HG03460 (cell line): Measurements from ENCODE around the gene SLC5A1.
"Not testable (repeated sequence)": the region's sequence is repeated elsewhere in the genome, so short reads cannot be mapped to it uniquely, and the experiment has no call there.

Experiments
- ATAC-seq: cut with Tn5 transposase; IDR thresholded peaks from one replicate; pipeline ENCODE4 v1.9.1; 2021; ENCODE audit not compliant: unreplicated experiment

SLC5A1 gene

GRCh38 chr22:32142600-32142999 is 99.5 kb downstream of the SLC5A1 start:
- ATAC-seq = no peak

GRCh38 chr22:32144496-32145274 is 101.6 kb downstream of the SLC5A1 start:
- ATAC-seq = no peak

GRCh38 chr22:32147128-32147527 is 104.1 kb downstream of the SLC5A1 start:
- not testable (repeated sequence) for ATAC-seq

GRCh38 chr22:32148372-32148771 is 105.3 kb downstream of the SLC5A1 start:
- not testable (repeated sequence) for ATAC-seq

GRCh38 chr22:32150647-32151046 is 107.6 kb downstream of the SLC5A1 start:
- not testable (repeated sequence) for ATAC-seq

GRCh38 chr22:32151641-32152040 is 108.6 kb downstream of the SLC5A1 start:
- ATAC-seq = not testable (repeated sequence)

GRCh38 chr22:32154727-32155126 is 111.7 kb downstream of the SLC5A1 start:
- ATAC-seq = not testable (repeated sequence)

- ATAC-seq = not testable (repeated sequence)
Measured at GRCh38 chr22:32157632-32158031, 114.6 kb downstream of the SLC5A1 start.

GRCh38 chr22:32158712-32159533 is 115.9 kb downstream of the SLC5A1 start, which contains the start of gene C22orf42:
TSS of gene C22orf42 (minus strand) at chr22:32159303. CDS start at chr22:32159215, 88 bp downstream.
- no peak for ATAC-seq

- not testable (repeated sequence) for ATAC-seq
Measured at GRCh38 chr22:32160411-32160810, 117.3 kb downstream of the SLC5A1 start.
